Smooth muscle cell of the brain vasculature (primary cell): ENCODE results near the gene RNF5.
"Not testable (repeated sequence)": the region's sequence is repeated elsewhere in the genome, so short reads cannot be mapped to it uniquely, and the experiment has no call there.

ENCODE experiments used
- DNase-seq: peaks from one replicate; pipeline ENCODE4 v3.0.0-alpha.2; 2012; ENCODE audit warnings: low read depth, low spot score

The RNF5 gene

GRCh38 chr6:32204268-32204715 lies 26.1 kb downstream of the RNF5 start:
- DNase-seq, result no peak

- DNase-seq, result no peak
Measured at GRCh38 chr6:32208996-32209395, 30.8 kb downstream of the RNF5 start.

- DNase-seq, result no peak
Measured at GRCh38 chr6:32210191-32210601, 32.0 kb downstream of the RNF5 start.

- DNase-seq, result not testable (repeated sequence)
Measured at GRCh38 chr6:32211432-32211831, 33.2 kb downstream of the RNF5 start.

GRCh38 chr6:32212076-32212760 lies 34.0 kb downstream of the RNF5 start:
- DNase-seq, result no peak

- DNase-seq, result no peak
Measured at GRCh38 chr6:32213649-32214048, 35.4 kb downstream of the RNF5 start.

- no peak for DNase-seq
Measured at GRCh38 chr6:32214126-32214525, 35.9 kb downstream of the RNF5 start.

- DNase-seq, result no peak
Measured at GRCh38 chr6:32215617-32216016, 37.4 kb downstream of the RNF5 start.

GRCh38 chr6:32216285-32216684 lies 38.1 kb downstream of the RNF5 start:
- DNase-seq, result no peak

GRCh38 chr6:32216998-32217397 lies 38.8 kb downstream of the RNF5 start:
- DNase-seq, result no peak

GRCh38 chr6:32218167-32218566 lies 40.0 kb downstream of the RNF5 start:
- no peak for DNase-seq

GRCh38 chr6:32220021-32220420 lies 41.8 kb downstream of the RNF5 start:
- no peak for DNase-seq

- DNase-seq, result no peak
Measured at GRCh38 chr6:32222333-32223230, 44.4 kb downstream of the RNF5 start.

- DNase-seq, result no peak
Measured at GRCh38 chr6:32223258-32224235, 45.3 kb downstream of the RNF5 start, which contains the start of gene NOTCH4. Gene NOTCH4 (minus strand): TSS chr6:32224067. CDS start chr6:32223928, 139 bp downstream.

GRCh38 chr6:32224696-32225095 lies 46.5 kb downstream of the RNF5 start:
- no peak for DNase-seq

GRCh38 chr6:32226434-32226833 lies 48.2 kb downstream of the RNF5 start:
- no peak for DNase-seq
